H1 (cell line): ENCODE data around the gene CEP152. TPM values are rescaled to one million over a fixed set of nuclear protein-coding genes. Genes with fewer than 3 reads are reported as not detected.

Experiments
- CTCF ChIA-PET: fragments of 300-600 bp; sonication (Branson Sonifier 250); formaldehyde crosslinking; loops from one replicate; lab custom pipeline; 2021; ENCODE audit not compliant: partially characterized antibody; lab: Charles Lee
- POLR2A ChIA-PET: fragments of 300-600 bp; sonication (Branson Sonifier 250); formaldehyde crosslinking; loops from one replicate; lab custom pipeline; 2021; ENCODE audit warnings: inconsistent platforms; ENCODE audit not compliant: partially characterized antibody; lab: Charles Lee
- DNase-seq, 2 experiments: peaks; one replicate each; pipeline versions ENCODE4 v3.0.0 to v3.0.0-alpha.2; 2010 to 2022; ENCODE audit warnings: low spot score in 2 of 2, low read depth in 1 of 2, mixed read lengths in 1 of 2
- FAIRE-seq: peaks from 2 replicates; lab custom pipeline; 2011; peaks lifted over from hg19 to GRCh38; lab: Jason Lieb, UNC
- H2AFZ ChIP-seq: 2 replicates; pipeline ENCODE4 v1.8.1; 2012; ENCODE audit warnings: low read length, inconsistent platforms
- H2AK5ac ChIP-seq: 2 replicates; pipeline ENCODE4 v1.6.1; 2013; ENCODE audit warnings: low read depth, low read length
- H2BK120ac ChIP-seq: replicated peaks from 2 replicates; pipeline ENCODE3; 2013; ENCODE audit warnings: low read depth, low read length, inconsistent platforms
- H2BK12ac ChIP-seq: 2 replicates; pipeline ENCODE4 v1.6.1; 2013; ENCODE audit warnings: low read depth, low read length
- H2BK15ac ChIP-seq: 2 replicates; pipeline ENCODE4 v1.6.1; 2013; ENCODE audit warnings: low read length
- H2BK20ac ChIP-seq: 2 replicates; pipeline ENCODE4 v1.6.1; 2013; ENCODE audit warnings: low read length
- H2BK5ac ChIP-seq: 2 replicates; pipeline ENCODE4 v1.6.1; 2013; ENCODE audit warnings: low read depth, low read length
- H3K14ac ChIP-seq: 2 replicates; pipeline ENCODE4 v1.6.1; 2013; ENCODE audit warnings: inconsistent platforms; ENCODE audit not compliant: insufficient read length
- H3K18ac ChIP-seq: 2 replicates; pipeline ENCODE4 v1.6.1; 2013; ENCODE audit warnings: low read length; ENCODE audit errors: extremely low read depth
- H3K23ac ChIP-seq: 2 replicates; pipeline ENCODE4 v1.6.1; 2013; ENCODE audit warnings: inconsistent platforms; ENCODE audit not compliant: insufficient read length
- H3K23me2 ChIP-seq: 2 replicates; pipeline ENCODE4 v1.6.1; 2013; ENCODE audit warnings: low read depth, low read length
- H3K27ac ChIP-seq: 2 replicates; pipeline ENCODE4 v1.6.1; 2011; ENCODE audit warnings: low read depth, low read length, inconsistent platforms
- H3K27me3 ChIP-seq, 4 experiments: replicated peaks in 1 of 4; 1 replicate in 1 of 4; 2 replicates in 3 of 4; pipeline versions ENCODE4 v1.6.1 to v1.8.1; 2011 to 2013; ENCODE audit warnings: low read length in 3 of 4, mild to moderate bottlenecking in 3 of 4, inconsistent platforms in 2 of 4, mixed read lengths in 2 of 4, moderate library complexity in 1 of 4; ENCODE audit not compliant: control insufficient read depth in 3 of 4, insufficient read depth in 3 of 4; ENCODE audit errors: extremely low read depth in 1 of 4
- H3K36me3 ChIP-seq, 4 experiments: 2 replicates each; pipeline versions ENCODE4 v1.6.1 to v1.8.1; 2011 to 2013; ENCODE audit warnings: mild to moderate bottlenecking in 4 of 4, low read length in 3 of 4, moderate library complexity in 2 of 4, control low read depth in 1 of 4, inconsistent platforms in 1 of 4; ENCODE audit not compliant: insufficient read depth in 4 of 4, control insufficient read depth in 2 of 4
- H3K4ac ChIP-seq: replicated peaks from 2 replicates; pipeline ENCODE3; 2013; ENCODE audit warnings: low read length, low read depth, mixed read lengths, inconsistent platforms; ENCODE audit not compliant: insufficient read length
- H3K4me1 ChIP-seq, 4 experiments: replicated peaks in 1 of 4; 1 replicate in 1 of 4; 2 replicates in 3 of 4; pipeline versions ENCODE4 v1.6.1 to v1.8.1; 2011 to 2013; ENCODE audit warnings: low read length in 3 of 4, inconsistent platforms in 2 of 4, mixed read lengths in 1 of 4; ENCODE audit not compliant: insufficient read depth in 4 of 4, control insufficient read depth in 3 of 4
- H3K4me2 ChIP-seq, 2 experiments: 2 replicates each; pipeline versions ENCODE4 v1.6.1 to v1.8.1; 2011 to 2013; ENCODE audit warnings: low read depth in 2 of 2, low read length in 2 of 2, control low read depth in 1 of 2, inconsistent platforms in 1 of 2, mild to moderate bottlenecking in 1 of 2; ENCODE audit not compliant: insufficient read depth in 1 of 2
- H3K4me3 ChIP-seq, 4 experiments: fragments of 200-600, 300-600 bp in 1 of 4; sonication (generic), shearing (Covaris generic), sonication (Bioruptor Twin) in 1 of 4; 2 replicates each; pipeline versions ENCODE4 v1.5.1 to v1.8.1; 2011 to 2016; ENCODE audit warnings: low read length in 4 of 4, low read depth in 3 of 4, control low read depth in 2 of 4, inconsistent platforms in 2 of 4, mild to moderate bottlenecking in 2 of 4, mixed read lengths in 1 of 4, moderate library complexity in 1 of 4; ENCODE audit not compliant: insufficient read depth in 2 of 4; ENCODE audit errors: extremely low read depth in 1 of 4
- H3K56ac ChIP-seq: replicated peaks from 2 replicates; pipeline ENCODE3; 2013; ENCODE audit warnings: low read depth, mild to moderate bottlenecking, mixed read lengths, low read length, inconsistent platforms; ENCODE audit not compliant: insufficient read length
- H3K79me1 ChIP-seq: 2 replicates; pipeline ENCODE4 v1.6.1; 2013; ENCODE audit warnings: low read depth, low read length, control low read depth
- H3K79me2 ChIP-seq, 2 experiments: 2 replicates each; pipeline versions ENCODE4 v1.6.1 to v1.8.1; 2012 to 2013; ENCODE audit warnings: low read length in 2 of 2, mild to moderate bottlenecking in 2 of 2, inconsistent platforms in 1 of 2; ENCODE audit not compliant: insufficient read depth in 2 of 2, control insufficient read depth in 1 of 2
- H3K9ac ChIP-seq, 4 experiments: replicated peaks in 1 of 4; 1 replicate in 1 of 4; 2 replicates in 3 of 4; pipeline versions ENCODE4 v1.6.1 to v1.8.1; 2011 to 2013; ENCODE audit warnings: low read depth in 3 of 4, low read length in 3 of 4, control low read depth in 2 of 4, mild to moderate bottlenecking in 2 of 4, moderate library complexity in 2 of 4, inconsistent platforms in 1 of 4; ENCODE audit errors: extremely low read depth in 1 of 4
- H3K9me3 ChIP-seq, 2 experiments: 2 replicates each; pipeline versions ENCODE4 v1.6.1 to v1.8.1; 2012 to 2013; ENCODE audit warnings: mild to moderate bottlenecking in 2 of 2, moderate library complexity in 2 of 2, control low read depth in 1 of 2, inconsistent platforms in 1 of 2, low read depth in 1 of 2, low read length in 1 of 2, mixed read lengths in 1 of 2; ENCODE audit not compliant: insufficient read depth in 2 of 2
- H4K20me1 ChIP-seq, 2 experiments: replicated peaks in 1 of 2; 2 replicates each; pipeline versions ENCODE3 to v1.8.1; 2011 to 2013; ENCODE audit warnings: inconsistent platforms in 2 of 2, low read length in 2 of 2, mild to moderate bottlenecking in 1 of 2; ENCODE audit not compliant: insufficient read depth in 2 of 2, control insufficient read depth in 1 of 2
- H4K5ac ChIP-seq: 2 replicates; pipeline ENCODE4 v1.6.1; 2013; ENCODE audit warnings: low read length, low read depth, mixed read lengths, inconsistent platforms; ENCODE audit not compliant: insufficient read length
- H4K8ac ChIP-seq: 2 replicates; pipeline ENCODE4 v1.8.0; 2013; ENCODE audit warnings: mild to moderate bottlenecking, moderate library complexity, low read length, inconsistent platforms; ENCODE audit not compliant: insufficient read depth; ENCODE audit errors: extremely low read depth
- H4K91ac ChIP-seq: replicated peaks from 2 replicates; pipeline ENCODE3; 2013; ENCODE audit warnings: low read length, mixed read lengths, inconsistent platforms; ENCODE audit not compliant: insufficient read length
- ASH2L ChIP-seq: fragments of 200-600, 300-600 bp; sonication (generic); IDR thresholded peaks from one replicate; pipeline ENCODE4 v1.7.1; 2017; ENCODE audit warnings: low read length
- BACH1 ChIP-seq: IDR thresholded peaks from 2 replicates; pipeline ENCODE4 v1.6.1; 2012; ENCODE audit warnings: low read length, improper control_type of control experiment
- BCL11A ChIP-seq, 2 experiments: IDR thresholded peaks; one replicate each; pipeline ENCODE4 v1.6.1; 2011; ENCODE audit warnings: low read depth in 2 of 2, low read length in 2 of 2, mild to moderate bottlenecking in 2 of 2
- CBX5 ChIP-seq: fragments of 300-800, 300-1000 bp; sonication (generic); IDR thresholded peaks from 2 replicates; pipeline ENCODE4 v1.7.1; 2016; ENCODE audit warnings: antibody characterized with exemption, low read length, low read depth
- EP300 ChIP-seq, 2 experiments: IDR thresholded peaks; 1 replicate in 1 of 2; 2 replicates in 1 of 2; pipeline ENCODE4 v1.6.1; 2011 to 2012; ENCODE audit warnings: low read depth in 2 of 2, low read length in 2 of 2, mild to moderate bottlenecking in 2 of 2, borderline replicate concordance in 1 of 2, inconsistent platforms in 1 of 2, moderate library complexity in 1 of 2
- EZH2 ChIP-seq: fragments of 200-600 bp; sonication (generic); IDR thresholded peaks from 2 replicates; pipeline ENCODE4 v1.7.1; 2012; ENCODE audit warnings: low read depth, mild to moderate bottlenecking, moderate library complexity, low read length, inconsistent platforms; ENCODE audit not compliant: severe bottlenecking
- NANOG ChIP-seq: IDR thresholded peaks from 2 replicates; pipeline ENCODE4 v1.6.1; 2011; ENCODE audit warnings: low read length, low read depth, mild to moderate bottlenecking, inconsistent platforms; ENCODE audit not compliant: insufficient read depth, poor library complexity, severe bottlenecking
- RNF2 ChIP-seq: fragments of 200-900, 300-1000 bp; sonication (generic); IDR thresholded peaks from 2 replicates; pipeline ENCODE4 v1.7.1; 2016; ENCODE audit warnings: borderline replicate concordance, low read depth, mild to moderate bottlenecking, antibody characterized with exemption, low read length; ENCODE audit not compliant: poor library complexity, severe bottlenecking; ENCODE audit errors: missing control alignments
- TEAD4 ChIP-seq: IDR thresholded peaks from 2 replicates; pipeline ENCODE4 v1.6.1; 2012; ENCODE audit warnings: low read depth, low read length, inconsistent platforms, mixed read lengths
- WGBS, 2 experiments: shearing (Covaris generic) in 1 of 2; methylation state at CpG; one replicate each; pipeline versions ENCODE4 v1.1.6 to v1.1.7; 2013 to 2015; ENCODE audit warnings: low lambda C conversion rate in 2 of 2, mixed read lengths in 2 of 2, inconsistent platforms in 1 of 2, low coverage in 1 of 2, missing lambda C conversion rate in 1 of 2; ENCODE audit not compliant: insufficient replicate concordance in 2 of 2, insufficient coverage in 1 of 2, insufficient read length in 1 of 2; ENCODE audit errors: extremely low coverage in 1 of 2, missing lambda C conversion rate in 1 of 2; 5-methylcytosine and 5-hydroxymethylcytosine counted together
- polyA plus RNA-seq, 7 experiments: library from polyadenylated mRNA; depleted of rRNA in 3 of 7; stranded (reverse) in 5 of 7; unstranded in 2 of 7; fragments of >200 nt in 5 of 7; fragments of 200-250 nt in 2 of 7; gene quantifications; 1 replicate in 5 of 7; 2 replicates in 1 of 7; 4 replicates in 1 of 7; pipeline versions ENCODE4 v1.2.1 to v1.2.3, GENCODE V29; 2011 to 2013; ENCODE audit warnings: missing spikeins in 2 of 7, mixed read lengths in 2 of 7
- total RNA-seq: library from RNA; stranded (reverse); fragmentation: NEBNext Ultra II Directional; extraction: Animal tissue kit (Norgen Biotek cat#: 25700); gene quantifications from 2 replicates; pipeline ENCODE4 v1.2.1, GENCODE V29; 2021

CEP152 gene
- total and polyA plus RNA-seq, 2 of the 8 experiments (the other 6 are each of a cell fraction or from before 2014, with no cell fraction given) = 1.4 to 16.2 TPM

GRCh38 chr15:48777645-48778330, 33.1 kb downstream of the CEP152 start:
- no peak overlapping the region for H3K23ac ChIP-seq
- peaks cover 0 to 2% of the 10 kb centered on the region in 2 experiments for H4K20me1 ChIP-seq
- no peak for FAIRE-seq
- no peaks in the 10 kb centered on the region for H3K4me1 ChIP-seq
- no peaks in the 10 kb centered on the region for H3K9me3 ChIP-seq
- H3K4me2 ChIP-seq = no peak overlapping the region
- H2BK15ac ChIP-seq = no peak overlapping the region
- no peak overlapping the region for H2AFZ ChIP-seq
- POLR2A ChIA-PET = no interaction called here
- no peak for TF ChIP-seq TEAD4
- no peak for TF ChIP-seq BACH1
- no peak for TF ChIP-seq EZH2
- TF ChIP-seq RNF2 = no peak
- no peak for TF ChIP-seq EP300 (IDR thresholded peaks at IDR 0.05; ENCODE audit: borderline replicate concordance in 1 of 2, low read depth in 2 of 2, low read length in 2 of 2)
- TF ChIP-seq CBX5 = no peak
- no peak for TF ChIP-seq ASH2L
- no peak for TF ChIP-seq NANOG
- TF ChIP-seq BCL11A (IDR thresholded peaks at IDR 0.05; ENCODE audit: low read depth in 2 of 2, low read length in 2 of 2) = no peak
- H4K91ac ChIP-seq = no peak overlapping the region
- no peak overlapping the region for H2BK120ac ChIP-seq
- H3K27me3 ChIP-seq = no peaks in the 10 kb centered on the region
- DNase-seq = no peak
- H2BK5ac ChIP-seq = no peak overlapping the region
- no peak overlapping the region for H2BK20ac ChIP-seq
- H3K56ac ChIP-seq = no peak overlapping the region
- H2BK12ac ChIP-seq = no peak overlapping the region
- CTCF ChIA-PET = interaction anchor here (1.3 to 1.4 kb wide), 2 partner anchors 12 to 271 kb away, joined by 3 read pairs; no protein-coding TSS in a partner anchor
- no peak overlapping the region for H2AK5ac ChIP-seq
- no peaks in the 10 kb centered on the region for H3K79me1 ChIP-seq
- WGBS, 2 experiments = 92% methylated on average over 1 of the region's 1 CpG; no CpG with 5 or more reads in 1 of the 2 experiments
- no peak overlapping the region for H4K5ac ChIP-seq
- no peaks in the 10 kb centered on the region for H3K79me2 ChIP-seq
- H3K27ac ChIP-seq = no peak overlapping the region
- H3K4ac ChIP-seq = no peak overlapping the region
- no peak overlapping the region for H4K8ac ChIP-seq
- peaks cover 0 to 23% (median 14%) of the 10 kb centered on the region in 4 experiments; a peak in 6 of 8 replicates for H3K36me3 ChIP-seq
- H3K14ac ChIP-seq = no peak overlapping the region
- H3K9ac ChIP-seq = no peak overlapping the region
- H3K4me3 ChIP-seq = no peak overlapping the region
- no peaks in the 10 kb centered on the region; the same call in 1 of the 2 replicates for H3K23me2 ChIP-seq
- H3K18ac ChIP-seq = no peak overlapping the region
